H1 (cell line): ENCODE measurements around the gene CFP. TPM values are rescaled to one million over a fixed set of nuclear protein-coding genes. Genes with fewer than 3 reads are reported as not detected.

Source experiments
- CTCF ChIA-PET: fragments of 300-600 bp; sonication (Branson Sonifier 250); formaldehyde crosslinking; loops from one replicate; lab custom pipeline; 2021; ENCODE audit not compliant: partially characterized antibody; lab: Charles Lee
- POLR2A ChIA-PET: fragments of 300-600 bp; sonication (Branson Sonifier 250); formaldehyde crosslinking; loops from one replicate; lab custom pipeline; 2021; ENCODE audit warnings: inconsistent platforms; ENCODE audit not compliant: partially characterized antibody; lab: Charles Lee
- DNase-seq, 2 experiments: peaks; one replicate each; pipeline versions ENCODE4 v3.0.0 to v3.0.0-alpha.2; 2010 to 2022; ENCODE audit warnings: low spot score in 2 of 2, low read depth in 1 of 2, mixed read lengths in 1 of 2
- FAIRE-seq: peaks from 2 replicates; lab custom pipeline; 2011; peaks lifted over from hg19 to GRCh38; lab: Jason Lieb, UNC
- H2AFZ ChIP-seq: 2 replicates; pipeline ENCODE4 v1.8.1; 2012; ENCODE audit warnings: low read length, inconsistent platforms
- H2AK5ac ChIP-seq: 2 replicates; pipeline ENCODE4 v1.6.1; 2013; ENCODE audit warnings: low read depth, low read length
- H2BK120ac ChIP-seq: replicated peaks from 2 replicates; pipeline ENCODE3; 2013; ENCODE audit warnings: low read depth, low read length, inconsistent platforms
- H2BK12ac ChIP-seq: 2 replicates; pipeline ENCODE4 v1.6.1; 2013; ENCODE audit warnings: low read depth, low read length
- H2BK15ac ChIP-seq: 2 replicates; pipeline ENCODE4 v1.6.1; 2013; ENCODE audit warnings: low read length
- H2BK20ac ChIP-seq: 2 replicates; pipeline ENCODE4 v1.6.1; 2013; ENCODE audit warnings: low read length
- H2BK5ac ChIP-seq: 2 replicates; pipeline ENCODE4 v1.6.1; 2013; ENCODE audit warnings: low read depth, low read length
- H3K14ac ChIP-seq: 2 replicates; pipeline ENCODE4 v1.6.1; 2013; ENCODE audit warnings: inconsistent platforms; ENCODE audit not compliant: insufficient read length
- H3K18ac ChIP-seq: 2 replicates; pipeline ENCODE4 v1.6.1; 2013; ENCODE audit warnings: low read length; ENCODE audit errors: extremely low read depth
- H3K23ac ChIP-seq: 2 replicates; pipeline ENCODE4 v1.6.1; 2013; ENCODE audit warnings: inconsistent platforms; ENCODE audit not compliant: insufficient read length
- H3K23me2 ChIP-seq: 2 replicates; pipeline ENCODE4 v1.6.1; 2013; ENCODE audit warnings: low read depth, low read length
- H3K27ac ChIP-seq: 2 replicates; pipeline ENCODE4 v1.6.1; 2011; ENCODE audit warnings: low read depth, low read length, inconsistent platforms
- H3K27me3 ChIP-seq, 4 experiments: replicated peaks in 1 of 4; 1 replicate in 1 of 4; 2 replicates in 3 of 4; pipeline versions ENCODE4 v1.6.1 to v1.8.1; 2011 to 2013; ENCODE audit warnings: low read length in 3 of 4, mild to moderate bottlenecking in 3 of 4, inconsistent platforms in 2 of 4, mixed read lengths in 2 of 4, moderate library complexity in 1 of 4; ENCODE audit not compliant: control insufficient read depth in 3 of 4, insufficient read depth in 3 of 4; ENCODE audit errors: extremely low read depth in 1 of 4
- H3K36me3 ChIP-seq, 4 experiments: 2 replicates each; pipeline versions ENCODE4 v1.6.1 to v1.8.1; 2011 to 2013; ENCODE audit warnings: mild to moderate bottlenecking in 4 of 4, low read length in 3 of 4, moderate library complexity in 2 of 4, control low read depth in 1 of 4, inconsistent platforms in 1 of 4; ENCODE audit not compliant: insufficient read depth in 4 of 4, control insufficient read depth in 2 of 4
- H3K4ac ChIP-seq: replicated peaks from 2 replicates; pipeline ENCODE3; 2013; ENCODE audit warnings: low read length, low read depth, mixed read lengths, inconsistent platforms; ENCODE audit not compliant: insufficient read length
- H3K4me1 ChIP-seq, 4 experiments: replicated peaks in 1 of 4; 1 replicate in 1 of 4; 2 replicates in 3 of 4; pipeline versions ENCODE4 v1.6.1 to v1.8.1; 2011 to 2013; ENCODE audit warnings: low read length in 3 of 4, inconsistent platforms in 2 of 4, mixed read lengths in 1 of 4; ENCODE audit not compliant: insufficient read depth in 4 of 4, control insufficient read depth in 3 of 4
- H3K4me2 ChIP-seq, 2 experiments: 2 replicates each; pipeline versions ENCODE4 v1.6.1 to v1.8.1; 2011 to 2013; ENCODE audit warnings: low read depth in 2 of 2, low read length in 2 of 2, control low read depth in 1 of 2, inconsistent platforms in 1 of 2, mild to moderate bottlenecking in 1 of 2; ENCODE audit not compliant: insufficient read depth in 1 of 2
- H3K4me3 ChIP-seq, 4 experiments: fragments of 200-600, 300-600 bp in 1 of 4; sonication (generic), shearing (Covaris generic), sonication (Bioruptor Twin) in 1 of 4; 2 replicates each; pipeline versions ENCODE4 v1.5.1 to v1.8.1; 2011 to 2016; ENCODE audit warnings: low read length in 4 of 4, low read depth in 3 of 4, control low read depth in 2 of 4, inconsistent platforms in 2 of 4, mild to moderate bottlenecking in 2 of 4, mixed read lengths in 1 of 4, moderate library complexity in 1 of 4; ENCODE audit not compliant: insufficient read depth in 2 of 4; ENCODE audit errors: extremely low read depth in 1 of 4
- H3K56ac ChIP-seq: replicated peaks from 2 replicates; pipeline ENCODE3; 2013; ENCODE audit warnings: low read depth, mild to moderate bottlenecking, mixed read lengths, low read length, inconsistent platforms; ENCODE audit not compliant: insufficient read length
- H3K79me1 ChIP-seq: 2 replicates; pipeline ENCODE4 v1.6.1; 2013; ENCODE audit warnings: low read depth, low read length, control low read depth
- H3K79me2 ChIP-seq, 2 experiments: 2 replicates each; pipeline versions ENCODE4 v1.6.1 to v1.8.1; 2012 to 2013; ENCODE audit warnings: low read length in 2 of 2, mild to moderate bottlenecking in 2 of 2, inconsistent platforms in 1 of 2; ENCODE audit not compliant: insufficient read depth in 2 of 2, control insufficient read depth in 1 of 2
- H3K9ac ChIP-seq, 4 experiments: replicated peaks in 1 of 4; 1 replicate in 1 of 4; 2 replicates in 3 of 4; pipeline versions ENCODE4 v1.6.1 to v1.8.1; 2011 to 2013; ENCODE audit warnings: low read depth in 3 of 4, low read length in 3 of 4, control low read depth in 2 of 4, mild to moderate bottlenecking in 2 of 4, moderate library complexity in 2 of 4, inconsistent platforms in 1 of 4; ENCODE audit errors: extremely low read depth in 1 of 4
- H3K9me3 ChIP-seq, 2 experiments: 2 replicates each; pipeline versions ENCODE4 v1.6.1 to v1.8.1; 2012 to 2013; ENCODE audit warnings: mild to moderate bottlenecking in 2 of 2, moderate library complexity in 2 of 2, control low read depth in 1 of 2, inconsistent platforms in 1 of 2, low read depth in 1 of 2, low read length in 1 of 2, mixed read lengths in 1 of 2; ENCODE audit not compliant: insufficient read depth in 2 of 2
- H4K20me1 ChIP-seq, 2 experiments: replicated peaks in 1 of 2; 2 replicates each; pipeline versions ENCODE3 to v1.8.1; 2011 to 2013; ENCODE audit warnings: inconsistent platforms in 2 of 2, low read length in 2 of 2, mild to moderate bottlenecking in 1 of 2; ENCODE audit not compliant: insufficient read depth in 2 of 2, control insufficient read depth in 1 of 2
- H4K5ac ChIP-seq: 2 replicates; pipeline ENCODE4 v1.6.1; 2013; ENCODE audit warnings: low read length, low read depth, mixed read lengths, inconsistent platforms; ENCODE audit not compliant: insufficient read length
- H4K8ac ChIP-seq: 2 replicates; pipeline ENCODE4 v1.8.0; 2013; ENCODE audit warnings: mild to moderate bottlenecking, moderate library complexity, low read length, inconsistent platforms; ENCODE audit not compliant: insufficient read depth; ENCODE audit errors: extremely low read depth
- H4K91ac ChIP-seq: replicated peaks from 2 replicates; pipeline ENCODE3; 2013; ENCODE audit warnings: low read length, mixed read lengths, inconsistent platforms; ENCODE audit not compliant: insufficient read length
- BACH1 ChIP-seq: IDR thresholded peaks from 2 replicates; pipeline ENCODE4 v1.6.1; 2012; ENCODE audit warnings: low read length, improper control_type of control experiment
- CBX5 ChIP-seq: fragments of 300-800, 300-1000 bp; sonication (generic); IDR thresholded peaks from 2 replicates; pipeline ENCODE4 v1.7.1; 2016; ENCODE audit warnings: antibody characterized with exemption, low read length, low read depth
- CHD2 ChIP-seq: IDR thresholded peaks from 2 replicates; pipeline ENCODE4 v1.6.1; 2012; ENCODE audit warnings: low read length, improper control_type of control experiment
- EGR1 ChIP-seq: IDR thresholded peaks from 2 replicates; pipeline ENCODE4 v1.6.1; 2011; ENCODE audit warnings: low read depth, low read length, borderline replicate concordance
- EP300 ChIP-seq, 2 experiments: IDR thresholded peaks; 1 replicate in 1 of 2; 2 replicates in 1 of 2; pipeline ENCODE4 v1.6.1; 2011 to 2012; ENCODE audit warnings: low read depth in 2 of 2, low read length in 2 of 2, mild to moderate bottlenecking in 2 of 2, borderline replicate concordance in 1 of 2, inconsistent platforms in 1 of 2, moderate library complexity in 1 of 2
- JUN ChIP-seq: IDR thresholded peaks from 2 replicates; pipeline ENCODE4 v1.6.1; 2011; ENCODE audit warnings: low read depth, mild to moderate bottlenecking, improper control_type of control experiment, low read length
- KDM1A ChIP-seq: fragments of 200-600, 300-600 bp; sonication (generic); IDR thresholded peaks from 2 replicates; pipeline ENCODE4 v1.7.1; 2016; ENCODE audit warnings: mild to moderate bottlenecking, low read length, borderline replicate concordance
- KDM5A ChIP-seq: fragments of 200-600 bp; IDR thresholded peaks from 2 replicates; pipeline ENCODE4 v1.7.1; 2012; ENCODE audit warnings: mild to moderate bottlenecking, low read length, inconsistent platforms, mixed read lengths
- MAFK ChIP-seq: IDR thresholded peaks from 2 replicates; pipeline ENCODE4 v1.6.1; 2012; ENCODE audit warnings: low read depth, mild to moderate bottlenecking, improper control_type of control experiment, low read length
- POLR2A ChIP-seq, 2 experiments: IDR thresholded peaks; 1 replicate in 1 of 2; 2 replicates in 1 of 2; pipeline ENCODE4 v1.6.1; 2011; ENCODE audit warnings: low read depth in 2 of 2, low read length in 2 of 2, mild to moderate bottlenecking in 2 of 2; ENCODE audit errors: control extremely low read depth in 1 of 2
- POLR2AphosphoS5 ChIP-seq: IDR thresholded peaks from 2 replicates; pipeline ENCODE4 v1.6.1; 2011; ENCODE audit warnings: low read depth, low read length
- SIRT6 ChIP-seq: IDR thresholded peaks from one replicate; pipeline ENCODE4 v1.7.1; 2012; ENCODE audit warnings: low read length, inconsistent platforms
- SP1 ChIP-seq: IDR thresholded peaks from 2 replicates; pipeline ENCODE4 v1.6.1; 2011; ENCODE audit warnings: low read depth, low read length
- TAF1 ChIP-seq: IDR thresholded peaks from 2 replicates; pipeline ENCODE4 v1.6.1; 2011; ENCODE audit warnings: mild to moderate bottlenecking, low read depth, low read length
- TCF12 ChIP-seq: IDR thresholded peaks from 2 replicates; pipeline ENCODE4 v1.6.1; 2011; ENCODE audit warnings: low read depth, mild to moderate bottlenecking, low read length
- ZNF274 ChIP-seq: IDR thresholded peaks from 2 replicates; pipeline ENCODE4 v1.7.0; 2012; ENCODE audit warnings: low read length, borderline replicate concordance; ENCODE audit errors: extremely low read depth
- WGBS, 2 experiments: shearing (Covaris generic) in 1 of 2; methylation state at CpG; one replicate each; pipeline versions ENCODE4 v1.1.6 to v1.1.7; 2013 to 2015; ENCODE audit warnings: low lambda C conversion rate in 2 of 2, mixed read lengths in 2 of 2, inconsistent platforms in 1 of 2, low coverage in 1 of 2, missing lambda C conversion rate in 1 of 2; ENCODE audit not compliant: insufficient replicate concordance in 2 of 2, insufficient coverage in 1 of 2, insufficient read length in 1 of 2; ENCODE audit errors: extremely low coverage in 1 of 2, missing lambda C conversion rate in 1 of 2; 5-methylcytosine and 5-hydroxymethylcytosine counted together
- polyA plus RNA-seq, 7 experiments: library from polyadenylated mRNA; depleted of rRNA in 3 of 7; stranded (reverse) in 5 of 7; unstranded in 2 of 7; fragments of >200 nt in 5 of 7; fragments of 200-250 nt in 2 of 7; gene quantifications; 1 replicate in 5 of 7; 2 replicates in 1 of 7; 4 replicates in 1 of 7; pipeline versions ENCODE4 v1.2.1 to v1.2.3, GENCODE V29; 2011 to 2013; ENCODE audit warnings: missing spikeins in 2 of 7, mixed read lengths in 2 of 7
- total RNA-seq: library from RNA; stranded (reverse); fragmentation: NEBNext Ultra II Directional; extraction: Animal tissue kit (Norgen Biotek cat#: 25700); gene quantifications from 2 replicates; pipeline ENCODE4 v1.2.1, GENCODE V29; 2021

CFP gene
- total and polyA plus RNA-seq, 2 of the 8 experiments (the other 6 are each of a cell fraction or from before 2014, with no cell fraction given) = 0.76 to 2.2 TPM

GRCh38 chrX:47620303-47620685 lies 9.4 kb downstream of the CFP start:
- no peaks in the 10 kb centered on the region for H3K79me1 ChIP-seq
- no peak overlapping the region for H3K14ac ChIP-seq
- POLR2A ChIA-PET = interaction anchor here (1.7 to 2.7 kb wide), 2 partner anchors 29 to 46 kb away, joined by 3 to 11 read pairs; no protein-coding TSS in a partner anchor
- no peaks in the 10 kb centered on the region for H3K79me2 ChIP-seq
- FAIRE-seq = no peak
- H3K4me2 ChIP-seq = peak overlapping the region; percentile 51 to 62
- CTCF ChIA-PET = no interaction called here
- H3K56ac ChIP-seq = no peak overlapping the region
- no peak overlapping the region for H3K9ac ChIP-seq
- peaks cover 3 to 7% (median 5%) of the 10 kb centered on the region in 4 experiments for H3K4me1 ChIP-seq
- H2BK15ac ChIP-seq = peak overlapping the region; percentile 81; the same call in 1 of the 2 replicates
- peak overlapping the region; percentile 61; the same call in 1 of the 2 replicates for H2BK20ac ChIP-seq
- no peaks in the 10 kb centered on the region; the same call in 1 of the 2 replicates for H3K23me2 ChIP-seq
- H4K5ac ChIP-seq = no peak overlapping the region
- no peak overlapping the region for H2BK5ac ChIP-seq
- no peaks in the 10 kb centered on the region for H3K9me3 ChIP-seq
- no peak overlapping the region; the same call in 1 of the 2 replicates for H3K27ac ChIP-seq
- H4K91ac ChIP-seq = no peak overlapping the region
- no peak overlapping the region for H2AK5ac ChIP-seq
- no peaks in the 10 kb centered on the region for H3K36me3 ChIP-seq
- DNase-seq = no peak
- WGBS, 2 experiments = 74% methylated on average over 5 of the region's 9 CpGs; no CpG with 5 or more reads in 1 of the 2 experiments
- 0 out of 2 replicates have a peak overlapping the region, but pooled peaks have one; percentile 27 for H2BK12ac ChIP-seq
- no peaks in the 10 kb centered on the region for H3K27me3 ChIP-seq
- H4K20me1 ChIP-seq = peaks cover 0 to 1% of the 10 kb centered on the region in 2 experiments
- no peak overlapping the region for H3K18ac ChIP-seq
- no peak overlapping the region for H3K4ac ChIP-seq
- no peak overlapping the region for H4K8ac ChIP-seq
- H3K23ac ChIP-seq = no peak overlapping the region
- no peak overlapping the region for H2AFZ ChIP-seq
- peak overlapping the region; percentile 12 to 60 (median 18); a peak in 4 of 8 replicates for H3K4me3 ChIP-seq
- H2BK120ac ChIP-seq = no peak overlapping the region
- no peak for TF ChIP-seq POLR2A (IDR thresholded peaks at IDR 0.05; ENCODE audit: control extremely low read depth in 1 of 2, low read depth in 2 of 2, low read length in 2 of 2)
- TF ChIP-seq POLR2AphosphoS5 = no peak
- TF ChIP-seq JUN = no peak
- TF ChIP-seq TAF1 = no peak
- no peak for TF ChIP-seq KDM1A
- TF ChIP-seq TCF12 = no peak
- no peak for TF ChIP-seq BACH1
- TF ChIP-seq SP1 = no peak
- TF ChIP-seq CHD2 = no peak
- no peak for TF ChIP-seq ZNF274
- no peak for TF ChIP-seq EGR1
- no peak for TF ChIP-seq MAFK
- TF ChIP-seq KDM5A = no peak
- TF ChIP-seq EP300 (IDR thresholded peaks at IDR 0.05; ENCODE audit: borderline replicate concordance in 1 of 2, low read depth in 2 of 2, low read length in 2 of 2) = no peak
- TF ChIP-seq CBX5 = no peak
- no peak for TF ChIP-seq SIRT6
